Activated gamma-delta T cell (primary cell): ENCODE measurements around the gene EXOC2.
"Not testable (repeated sequence)": the region's sequence is repeated elsewhere in the genome, so short reads cannot be mapped to it uniquely, and the experiment has no call there.

Experiments used
- DNase-seq: peaks from one replicate; lab custom pipeline; 2025; lab: John Stamatoyannopoulos, UW

EXOC2 gene

DNA sequence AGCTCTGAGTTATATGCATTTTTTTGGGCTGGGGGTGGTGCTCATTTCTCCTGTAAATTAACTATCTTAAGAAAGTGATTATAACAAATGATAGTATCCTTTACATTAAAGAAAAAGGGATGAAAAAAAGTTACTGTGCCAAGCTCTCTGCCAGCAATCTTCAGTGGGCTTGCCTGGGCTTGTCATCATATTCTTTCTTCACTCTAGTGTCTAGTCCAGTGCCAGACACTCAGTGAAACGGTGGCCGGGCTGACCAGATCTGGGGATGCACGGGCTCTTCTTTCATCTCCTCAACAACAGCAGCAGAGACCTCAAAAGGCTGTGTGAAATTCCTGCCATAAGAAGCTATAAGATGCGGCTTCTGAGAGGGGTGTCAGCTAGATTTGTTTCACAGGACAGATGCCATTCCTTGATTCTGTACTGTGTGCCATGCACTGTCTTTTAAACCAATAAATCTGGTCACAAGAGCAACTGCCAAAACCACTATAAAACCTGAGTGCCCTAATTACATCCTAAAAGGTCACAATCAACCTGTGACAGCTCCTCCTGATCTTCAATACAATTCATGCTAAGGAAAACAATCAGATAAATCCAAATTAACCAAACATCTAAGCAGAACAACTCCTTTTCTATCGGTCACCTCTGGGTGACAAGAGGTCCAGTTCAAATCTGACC, 12.1 kb downstream of the EXOC2 start:
- no peak for DNase-seq

DNA sequence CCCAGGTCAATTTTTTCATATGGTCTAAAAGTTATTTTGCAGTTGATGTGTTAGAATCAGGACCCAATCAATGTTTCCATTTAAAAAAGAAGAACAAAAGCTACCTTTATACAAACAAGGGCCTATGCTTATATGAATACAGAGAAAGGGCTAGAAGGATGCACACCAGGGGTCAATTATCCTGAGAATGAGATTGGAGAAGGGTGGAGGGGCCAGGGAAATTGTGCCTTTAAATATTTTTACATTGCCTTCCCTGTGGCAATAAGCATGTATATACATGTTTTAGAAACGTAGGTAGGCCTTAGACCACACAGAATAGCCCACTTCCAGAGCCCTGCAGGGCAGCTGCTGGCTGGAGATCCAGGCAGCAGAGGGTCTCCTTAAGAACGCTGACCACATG, 12.7 kb downstream of the EXOC2 start:
- DNase-seq, result no peak

DNA sequence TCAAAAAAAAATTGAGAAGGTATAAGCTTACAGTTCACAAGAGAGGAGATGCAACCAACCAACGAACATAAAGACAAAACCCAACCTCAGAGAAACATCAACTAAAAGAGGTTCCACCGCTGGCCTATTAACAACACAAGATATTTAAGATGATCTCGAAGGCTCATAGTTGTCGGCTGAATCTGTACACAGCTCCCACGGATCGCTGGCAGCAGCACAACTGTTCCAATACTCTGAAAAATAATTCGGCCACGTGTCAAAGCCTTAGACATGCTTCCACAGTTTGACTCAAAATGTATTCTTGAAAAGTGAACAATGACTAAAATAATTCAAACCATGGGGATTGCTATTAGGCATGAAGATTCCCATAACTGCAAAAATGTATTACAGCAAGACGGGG, 13.7 kb downstream of the EXOC2 start:
- DNase-seq, result no peak

DNA sequence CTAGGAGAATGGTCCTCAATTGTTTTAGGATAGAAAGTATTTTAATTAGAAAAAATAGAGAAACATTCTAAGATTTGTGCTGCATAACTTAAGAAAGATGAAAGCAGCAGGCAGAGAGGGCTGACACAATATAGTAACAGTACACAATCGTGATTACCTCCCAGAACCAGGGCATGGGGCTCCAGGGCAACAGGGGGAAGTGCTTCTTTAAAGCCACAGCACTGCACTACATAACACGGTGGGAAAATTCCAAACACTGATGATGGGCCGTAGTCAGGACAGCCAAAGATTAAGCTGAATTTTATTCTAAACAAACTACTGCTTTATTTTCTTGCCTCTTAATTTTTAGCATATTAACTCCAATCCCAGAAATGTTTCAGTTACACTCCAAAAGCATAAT, 14.4 kb downstream of the EXOC2 start:
- DNase-seq, result no peak

DNA sequence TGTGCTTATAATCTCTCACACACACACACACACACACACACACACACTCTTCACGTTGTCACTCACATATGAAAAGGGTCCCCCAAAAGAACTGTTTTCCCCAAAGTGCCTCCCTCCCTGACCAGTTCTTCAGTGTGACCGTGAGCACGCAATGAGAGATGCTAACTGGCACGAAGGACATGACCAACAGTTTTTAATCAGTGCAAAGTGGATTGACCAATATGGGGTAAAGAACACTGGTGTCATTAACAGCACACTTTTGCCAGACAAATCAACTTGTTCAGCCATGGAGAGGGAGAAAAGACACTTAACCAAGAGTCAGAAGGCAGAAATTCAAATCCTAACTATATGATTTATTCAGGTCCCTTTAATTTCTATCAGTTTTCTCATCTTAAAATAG, 15.0 kb downstream of the EXOC2 start:
- no peak for DNase-seq

DNA sequence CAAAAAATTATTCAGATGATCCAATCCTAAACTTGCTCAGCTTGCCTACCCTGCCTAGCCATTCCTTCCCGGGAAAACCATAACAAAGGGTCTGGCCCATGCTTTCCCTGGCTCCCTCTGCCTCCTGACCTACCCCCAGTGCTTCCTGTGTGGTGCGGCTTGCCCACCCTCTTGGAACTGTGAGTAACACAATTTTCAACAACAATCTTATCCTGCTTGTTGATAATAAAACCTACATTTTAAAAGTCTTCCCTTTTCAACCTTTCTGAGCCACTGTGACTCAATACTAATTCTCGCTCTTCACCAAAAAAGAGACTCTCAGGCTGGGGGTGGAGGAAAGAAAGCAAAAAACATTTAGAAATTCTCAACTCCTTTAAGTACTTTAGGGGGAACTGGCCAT, 18.0 kb downstream of the EXOC2 start:
- DNase-seq, result no peak

DNA sequence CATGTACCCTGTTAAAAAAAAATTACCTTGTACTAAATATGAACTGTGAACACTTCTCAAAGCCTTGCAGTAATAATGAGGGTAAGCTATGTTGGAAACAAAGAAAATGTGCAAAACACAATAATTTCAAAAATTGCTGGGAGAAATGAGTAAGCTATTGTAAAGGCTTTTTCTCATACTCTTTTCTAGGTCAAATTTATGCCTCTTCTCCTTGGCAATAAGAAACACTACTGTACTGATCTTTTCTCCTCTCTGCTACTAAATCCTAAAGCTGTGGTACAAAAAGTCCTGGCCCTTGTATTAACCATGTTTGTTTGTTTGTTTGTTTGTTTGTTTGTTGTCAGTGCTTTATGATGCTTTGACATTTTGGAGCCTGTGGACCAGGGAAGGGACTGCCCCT, 18.5 kb downstream of the EXOC2 start:
- DNase-seq, result no peak

DNA sequence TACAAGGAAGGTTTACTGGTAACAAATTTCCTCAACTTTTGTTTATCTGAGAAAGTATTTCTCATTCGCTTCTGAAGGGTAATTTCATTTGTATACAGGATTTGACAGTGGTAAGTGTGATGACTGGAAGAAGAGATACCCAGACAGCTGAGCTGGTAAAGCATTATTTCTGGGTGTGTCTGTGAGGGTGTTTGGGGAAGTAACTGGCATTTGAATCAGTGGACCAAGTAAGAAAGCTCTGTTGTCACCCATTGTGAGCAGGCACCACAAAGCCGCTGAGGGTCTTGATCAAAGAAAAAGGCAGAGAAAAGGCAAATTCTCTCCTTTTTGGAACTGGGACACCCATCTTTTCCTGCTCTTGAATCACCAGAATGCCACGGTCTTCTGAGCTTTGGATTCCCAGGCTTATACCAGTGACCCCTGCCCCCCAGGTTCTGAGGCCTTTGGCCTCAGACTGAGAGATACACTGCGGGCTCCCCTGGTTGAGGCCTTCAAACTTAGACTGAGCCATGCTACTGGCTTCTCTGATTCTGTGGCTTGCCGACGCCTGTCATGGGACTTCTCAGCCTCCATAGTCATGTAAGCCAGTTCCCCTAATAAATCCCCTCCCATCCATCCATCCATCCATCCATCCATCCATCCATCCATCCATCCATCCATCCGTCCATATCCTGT, 25.5 kb downstream of the EXOC2 start:
- no peak for DNase-seq

DNA sequence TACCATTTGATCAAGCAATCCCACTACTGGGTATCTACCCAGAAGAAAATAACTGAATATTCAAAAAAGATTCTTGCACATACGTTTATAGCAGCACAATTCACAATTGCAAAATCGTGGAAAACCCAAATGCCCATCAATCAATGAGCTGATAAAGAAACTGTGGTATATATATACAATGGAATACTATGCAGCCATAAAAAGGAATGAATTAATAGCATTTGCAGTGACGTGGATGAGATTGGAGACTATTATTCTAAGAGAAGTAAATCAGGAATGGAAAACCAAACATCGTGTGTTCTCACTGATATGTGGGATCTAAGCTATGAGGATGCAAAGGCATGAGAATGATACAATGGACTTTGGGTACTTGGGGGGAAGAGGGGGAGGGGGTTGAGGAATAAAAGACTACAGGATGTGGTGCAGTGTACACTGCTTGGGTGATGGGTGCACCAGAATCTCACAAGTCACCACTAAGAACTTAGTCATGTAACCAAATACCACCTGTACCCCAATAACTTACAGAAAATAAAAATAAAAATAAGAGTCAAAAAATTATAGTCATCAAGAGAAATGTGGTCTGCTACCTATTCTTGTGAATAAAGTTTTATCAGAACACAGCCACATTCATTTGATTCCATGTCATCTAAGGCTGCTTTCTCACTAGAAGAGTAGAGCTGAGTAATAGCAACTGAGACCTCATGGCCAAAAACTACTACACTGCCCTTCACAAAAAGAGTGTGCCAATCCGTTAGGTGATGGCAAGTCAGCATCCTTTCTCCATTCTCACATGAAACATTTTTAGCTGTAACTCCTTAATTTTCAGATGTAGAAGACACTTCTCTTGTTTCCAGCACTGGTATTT, 27.3 kb downstream of the EXOC2 start:
- no peak for DNase-seq

DNA sequence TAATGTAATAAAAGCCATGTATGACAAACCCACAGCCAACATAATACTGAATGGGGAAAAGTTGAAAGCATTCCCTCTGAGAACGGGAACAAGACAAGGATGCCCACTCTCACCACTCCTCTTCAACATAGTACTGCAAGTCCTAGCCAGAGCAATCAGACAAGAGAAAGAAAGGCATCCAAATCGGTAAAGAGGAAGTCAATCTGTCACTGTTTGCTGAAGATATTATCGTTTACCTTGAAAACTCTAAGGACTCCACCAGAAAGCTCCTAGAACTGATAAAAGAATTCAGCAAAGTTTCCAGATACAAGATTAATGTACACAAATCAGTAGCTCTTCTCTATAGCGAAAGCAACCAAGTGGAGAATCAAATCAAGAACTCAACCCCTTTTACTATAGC, 29.2 kb downstream of the EXOC2 start:
- not testable (repeated sequence) for DNase-seq

DNA sequence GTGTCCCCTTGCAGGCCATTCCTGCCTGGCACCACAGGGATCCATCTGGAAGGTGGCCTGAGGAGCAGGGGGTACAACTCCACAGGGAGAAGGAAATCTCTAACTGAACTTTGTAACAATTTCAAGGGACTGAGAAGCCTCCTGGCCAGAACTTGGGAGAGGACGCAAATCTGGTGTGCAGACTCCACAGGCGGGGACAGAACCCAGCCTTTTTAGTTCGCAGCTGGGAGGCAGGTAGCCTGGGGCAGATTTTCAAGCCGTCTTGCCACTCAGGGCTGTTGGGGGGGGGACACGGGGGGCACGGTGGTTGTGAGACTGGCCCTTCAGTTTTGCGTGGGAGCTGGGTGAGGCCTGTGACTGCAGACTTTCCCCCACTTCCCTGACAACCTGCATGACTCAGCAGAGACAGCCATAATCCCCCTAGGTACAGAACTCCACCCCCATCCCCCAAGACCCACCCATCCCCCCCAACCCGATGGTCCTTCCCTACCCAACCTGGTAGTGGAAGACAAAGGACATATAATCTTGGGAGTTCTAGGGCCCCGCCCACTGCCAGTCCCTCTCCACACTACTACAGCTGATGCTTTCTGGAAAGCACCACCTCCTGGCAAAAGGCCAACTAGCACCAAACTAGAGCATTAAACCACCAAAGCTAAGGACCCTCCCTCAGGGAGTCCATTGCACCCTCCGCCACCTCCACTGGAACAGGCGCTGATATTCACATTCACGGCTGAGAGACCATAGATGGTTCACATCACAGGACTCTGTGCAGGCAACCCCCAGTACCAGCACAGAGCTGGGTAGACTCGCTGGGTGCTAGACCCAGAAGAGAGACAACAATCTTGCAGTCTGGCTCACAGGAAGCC, 33.0 kb downstream of the EXOC2 start:
- no peak for DNase-seq

DNA sequence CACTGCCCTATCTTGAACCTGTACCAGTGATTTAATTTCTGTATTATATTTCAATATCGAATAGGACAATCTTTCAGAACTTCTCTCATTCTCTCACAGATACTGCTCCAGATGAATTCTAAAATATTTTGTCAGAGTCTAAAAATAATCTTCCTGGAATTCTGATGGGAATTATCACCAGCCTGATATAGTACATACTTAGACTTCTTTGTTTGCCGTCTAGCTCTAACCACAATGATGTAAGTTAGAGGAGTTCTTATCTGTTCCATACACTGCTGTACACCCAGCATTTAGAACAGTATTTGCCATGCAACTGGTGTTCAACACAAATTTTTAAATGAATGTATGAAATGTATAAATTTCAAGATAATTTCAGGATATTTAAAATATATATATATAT, 34.7 kb downstream of the EXOC2 start:
- DNase-seq, result no peak

DNA sequence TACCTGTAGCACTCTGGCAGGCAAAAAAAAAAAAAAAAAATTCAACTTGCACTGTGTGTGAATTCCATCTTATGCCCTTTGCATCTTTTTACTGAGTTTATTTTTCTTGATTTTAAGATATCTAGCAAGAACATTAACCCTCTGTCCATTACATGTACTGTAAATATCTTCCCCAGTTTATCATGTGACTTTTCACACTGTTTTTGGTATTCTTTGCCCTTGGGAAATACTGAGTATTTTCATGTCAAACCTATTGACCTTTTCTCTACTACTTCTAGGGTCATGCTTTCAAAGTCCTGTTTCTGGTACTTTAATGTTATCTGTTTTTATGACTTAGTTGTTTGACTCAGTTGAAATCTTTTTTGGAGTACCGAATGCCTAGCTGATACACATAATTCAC, 35.2 kb downstream of the EXOC2 start:
- no peak for DNase-seq

DNA sequence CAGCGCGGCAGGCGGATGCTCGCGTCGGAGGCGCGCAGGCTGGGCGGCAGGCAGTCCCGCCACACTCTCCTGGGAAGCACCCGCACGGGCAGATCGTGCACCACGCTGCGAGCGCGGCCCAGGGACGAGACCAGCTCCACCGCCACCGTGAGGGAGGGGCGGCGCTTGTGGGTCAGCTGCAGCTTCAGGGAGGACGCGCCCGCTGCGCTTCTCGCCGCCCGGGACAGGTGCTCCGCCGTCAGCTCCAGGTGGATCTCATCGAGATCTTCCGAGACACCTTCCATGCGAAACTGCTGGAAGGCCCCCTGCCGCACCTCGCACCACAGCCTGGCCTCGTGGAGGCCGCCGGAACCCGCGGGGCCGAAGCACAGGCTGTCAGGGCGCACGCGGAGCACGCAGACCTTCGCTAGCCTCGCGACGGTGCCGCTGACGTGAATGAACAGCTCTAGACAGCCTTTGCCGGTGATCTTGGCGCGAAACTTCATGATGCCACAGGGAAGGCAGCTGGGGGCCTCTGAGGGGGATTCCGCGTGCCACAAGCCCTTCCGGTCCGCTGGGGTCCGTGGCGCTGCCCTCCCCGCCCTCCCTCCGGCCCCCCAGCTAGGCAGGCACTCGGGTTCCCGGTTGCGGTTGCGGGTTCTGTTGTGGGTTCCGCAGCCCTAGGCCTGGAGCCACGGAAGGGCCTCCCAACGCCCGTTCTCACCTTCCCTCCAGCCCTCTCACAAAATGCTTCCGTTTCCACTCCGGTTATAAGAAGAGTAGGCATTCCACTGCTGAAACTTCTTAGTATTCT, 36.3 kb downstream of the EXOC2 start, which contains the start of gene HUS1B:
Gene HUS1B, minus strand, starts transcription at position 641 of the 793 bp plus-strand sequence. Its CDS starts 156 bp downstream, at position 485.
- no peak for DNase-seq

DNA sequence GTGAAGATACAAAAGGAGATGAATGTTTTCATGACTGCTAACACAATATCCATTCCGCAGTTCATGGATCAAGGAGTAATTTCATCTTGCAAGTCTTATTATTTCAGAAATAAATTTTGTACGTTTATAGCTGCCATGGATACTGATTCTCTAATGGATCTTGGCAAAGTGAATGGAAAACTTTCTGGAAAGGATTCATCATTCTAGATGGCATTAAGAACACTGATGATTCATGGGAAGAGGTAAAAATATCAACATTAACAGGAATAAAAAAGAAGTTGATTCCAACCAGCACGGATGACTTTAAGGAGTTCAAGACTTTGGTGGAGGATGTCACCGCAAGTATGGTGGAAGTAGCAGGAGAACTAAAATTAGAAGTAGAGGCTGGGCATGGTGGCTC, 38.8 kb downstream of the EXOC2 start:
- DNase-seq, result no peak

DNA sequence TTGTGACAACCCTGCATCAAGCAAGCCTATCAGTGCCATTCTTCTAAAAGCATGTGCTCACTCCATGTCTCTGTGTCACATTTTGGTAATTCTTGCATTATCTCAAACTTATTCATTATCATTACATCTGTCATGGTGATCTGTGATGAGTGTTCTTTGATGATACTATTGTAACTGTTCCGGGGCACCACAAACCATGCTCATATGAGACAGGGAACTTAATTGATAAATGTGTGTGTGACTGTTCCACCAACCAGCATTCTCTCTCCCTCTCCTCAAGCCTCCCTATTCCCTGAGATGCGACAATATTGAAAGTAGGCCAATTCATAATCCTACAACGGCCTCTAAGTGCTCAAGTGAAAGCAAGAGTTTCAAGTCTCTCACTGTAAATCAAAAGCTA, 40.1 kb downstream of the EXOC2 start:
- no peak for DNase-seq

DNA sequence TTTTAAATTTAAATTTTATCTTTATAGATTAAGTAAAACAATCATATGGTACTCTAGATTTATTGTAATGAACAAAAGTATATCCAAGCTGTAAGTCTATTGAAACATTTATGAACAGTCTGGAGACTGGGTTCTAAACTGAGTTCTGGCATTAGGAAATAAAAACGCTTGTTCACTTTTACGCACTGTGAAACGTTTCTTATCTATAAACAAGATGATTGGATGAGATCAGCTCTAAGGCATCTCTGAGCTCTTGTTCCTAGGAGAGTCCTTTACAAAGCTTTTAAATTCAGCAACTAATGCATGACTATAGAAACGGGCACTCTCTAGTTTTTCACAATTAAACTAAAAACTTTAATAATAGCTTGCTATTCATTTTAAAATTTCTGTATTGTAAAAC, 42.8 kb downstream of the EXOC2 start:
- no peak for DNase-seq

DNA sequence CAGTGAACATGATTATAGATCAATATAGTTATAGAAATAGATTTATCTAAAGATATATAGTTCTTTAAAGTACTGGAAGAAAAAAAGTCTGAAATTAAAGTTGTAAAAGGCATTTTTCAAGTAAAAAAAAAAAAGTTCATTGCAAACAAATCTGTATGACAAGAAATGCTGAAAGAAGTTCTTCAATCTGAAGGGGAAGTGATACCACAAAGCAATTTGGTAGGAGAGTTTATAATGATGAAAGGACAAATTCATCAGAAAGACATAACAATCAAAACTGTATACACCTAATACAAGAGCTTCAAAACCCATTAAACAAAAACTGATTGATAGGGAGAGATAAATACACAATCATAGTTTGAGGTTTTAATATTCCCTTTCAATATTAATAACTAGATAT, 50.1 kb downstream of the EXOC2 start:
- no peak for DNase-seq

DNA sequence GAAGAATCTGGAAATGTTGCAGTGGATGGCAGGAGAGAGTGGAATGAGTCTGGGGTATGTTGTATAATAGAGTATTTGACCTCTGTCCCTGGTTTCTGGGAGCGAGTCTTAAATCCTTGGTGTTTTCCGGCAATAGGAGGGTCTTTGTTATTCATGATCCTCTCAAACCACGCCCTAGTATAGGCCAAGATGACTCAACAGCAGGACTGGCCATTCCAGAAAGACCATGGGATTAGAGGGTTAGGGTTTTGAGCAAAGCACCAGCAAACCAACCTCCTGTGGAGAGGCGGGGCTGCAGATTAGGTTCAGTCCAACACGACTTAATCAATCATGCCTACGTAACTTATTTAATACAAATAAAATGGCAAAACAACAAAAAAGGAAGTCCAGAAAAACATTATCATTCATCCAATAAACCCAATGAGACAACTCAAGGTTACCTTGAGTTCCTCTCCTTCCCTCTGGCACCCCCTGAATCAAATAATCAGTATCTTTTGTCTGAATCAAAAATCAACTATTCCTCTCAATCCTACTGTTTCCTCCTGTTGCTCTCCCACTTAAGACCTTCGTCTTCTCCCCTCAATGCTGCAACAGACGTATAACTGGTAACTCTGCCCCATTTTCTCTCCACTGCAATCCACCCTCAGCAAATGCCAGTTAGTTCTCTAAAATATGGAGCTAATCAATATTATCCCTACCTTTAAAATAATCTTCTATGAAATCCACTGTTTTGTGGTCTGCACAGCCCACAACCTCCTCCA, 51.5 kb downstream of the EXOC2 start:
- no peak for DNase-seq

DNA sequence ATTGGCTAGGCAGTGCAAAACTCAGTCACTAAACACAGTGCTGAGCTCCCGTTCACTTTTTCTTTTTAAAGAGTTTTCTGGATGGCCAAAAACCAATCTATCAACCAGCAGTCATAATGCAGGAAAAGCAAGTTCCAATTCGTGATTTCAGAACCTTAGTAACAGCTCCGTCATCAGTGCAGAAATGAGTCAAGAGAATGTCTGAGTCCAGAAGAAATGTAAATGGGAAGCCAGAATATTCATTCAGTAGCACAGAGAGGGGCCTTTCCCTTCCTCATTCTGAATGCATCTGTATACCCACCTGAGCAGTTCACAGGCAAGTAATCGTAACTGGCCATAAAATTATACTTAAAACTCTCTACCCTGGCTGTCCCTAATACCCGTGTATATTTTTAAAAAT, 56.5 kb downstream of the EXOC2 start:
- DNase-seq, result no peak
